Astrocyte (in vitro differentiated cells and primary cell): Measurements from ENCODE around the gene TRAK2.

ENCODE experiments used
- CTCF ChIP-seq: IDR thresholded peaks from 2 replicates; pipeline ENCODE4 v1.5.1; 2011; ENCODE audit warnings: low read depth, mild to moderate bottlenecking, inconsistent platforms, low read length, moderate library complexity; ENCODE audit not compliant: insufficient read depth
- EZH2 ChIP-seq: IDR thresholded peaks from 2 replicates; pipeline ENCODE4 v1.6.1; 2012; ENCODE audit warnings: mild to moderate bottlenecking, low read length, inconsistent platforms; ENCODE audit not compliant: insufficient read depth

- no peak for TF ChIP-seq CTCF
- no peak for TF ChIP-seq EZH2
Observed at GRCh38 chr2:201452058-201452921, 1.0 kb upstream of the TRAK2 start.
